Head of caudate nucleus (tissue), 42 donors: ENCODE measurements around the gene H3-3A.

Experiments
- DNase-seq, 42 donors: peaks; one replicate each; pipeline versions ENCODE4 v3.0.0 to v3.0.0-alpha.2; 2020 to 2021; ENCODE audit warnings: mixed read lengths in 7 of 42
- intact Hi-C: fragments of 100-400 bp; cut with DNase I; formaldehyde crosslinking; loops from one replicate; pipeline ENCODE4 v1.15.0; 2022

H3-3A gene

GRCh38 chr1:226107471-226108460 lies 45.2 kb downstream of the H3-3A start:
- DNase-seq, result no peak
- intact Hi-C loops, result no loop called here

DNA sequence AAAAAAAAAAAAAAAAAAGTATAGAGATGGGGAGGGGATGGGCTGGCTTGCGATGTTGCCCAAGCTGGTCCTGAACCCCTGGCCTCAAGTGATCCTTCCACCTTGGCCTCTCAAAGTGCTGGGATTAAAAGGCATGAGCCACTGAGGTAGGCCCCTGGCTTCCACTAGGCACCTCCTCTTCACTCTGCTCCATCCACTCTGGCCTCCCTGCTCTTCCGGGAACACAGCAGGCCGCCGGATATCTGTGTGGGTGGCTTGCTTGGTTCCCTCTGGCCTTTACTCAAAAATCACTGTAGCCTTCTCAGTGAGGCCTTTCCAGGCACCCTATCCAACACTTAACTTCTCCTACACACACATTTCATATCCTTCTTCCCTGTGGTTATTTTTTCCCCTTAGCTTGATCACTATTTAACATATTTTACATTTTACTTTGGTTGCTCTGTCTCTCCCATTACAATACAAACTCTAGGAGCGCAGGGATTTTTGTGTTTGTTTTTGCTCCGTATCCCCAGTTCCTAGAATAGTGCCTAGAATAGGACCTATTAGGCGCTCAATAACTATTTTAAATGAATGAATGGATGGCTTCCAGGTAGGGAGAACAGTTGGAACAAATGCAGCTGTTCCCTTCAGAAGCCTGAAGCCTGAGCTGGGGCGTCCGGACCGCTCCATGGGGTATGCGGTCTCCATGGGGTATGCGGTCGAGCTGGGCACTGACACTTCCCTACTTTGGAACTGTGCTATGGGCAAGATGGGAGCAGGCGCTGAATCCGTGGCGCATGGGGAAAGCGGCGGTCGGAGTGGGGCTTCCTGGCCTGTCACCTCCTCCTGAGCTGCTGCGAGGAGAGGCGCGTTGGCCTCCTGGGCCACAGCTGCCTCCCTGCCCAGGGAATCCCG lies 46.7 kb downstream of the H3-3A start:
- peak in 6 of 42 donors; percentile 13 to 43 (median 30) for DNase-seq
- intact Hi-C loops, result no loop called here

DNA sequence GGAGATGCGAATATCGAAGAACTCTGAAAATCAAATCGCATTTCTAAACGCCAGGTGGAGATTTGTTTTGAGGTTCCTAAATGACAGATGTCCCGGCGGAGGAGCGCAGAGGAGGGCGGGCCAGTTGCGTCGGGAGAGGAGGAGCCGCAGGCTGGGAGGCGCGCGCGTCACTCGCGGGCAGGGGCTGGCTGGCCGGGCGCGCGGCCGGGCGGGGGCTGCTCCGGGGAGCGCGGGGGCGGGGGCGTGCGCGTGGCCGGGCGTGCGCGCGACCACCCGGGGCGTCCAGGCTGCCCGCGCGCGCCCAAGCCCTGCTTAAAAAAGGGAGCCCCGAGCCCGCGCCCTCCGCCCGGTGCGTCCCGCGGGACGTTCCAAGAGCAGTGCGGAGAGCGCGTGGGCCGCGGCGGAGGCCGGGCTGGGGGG lies 47.3 kb downstream of the H3-3A start:
- intact Hi-C loops, result no loop called here
- DNase-seq, result peak; percentile 80 to 97 (median 92)

DNA sequence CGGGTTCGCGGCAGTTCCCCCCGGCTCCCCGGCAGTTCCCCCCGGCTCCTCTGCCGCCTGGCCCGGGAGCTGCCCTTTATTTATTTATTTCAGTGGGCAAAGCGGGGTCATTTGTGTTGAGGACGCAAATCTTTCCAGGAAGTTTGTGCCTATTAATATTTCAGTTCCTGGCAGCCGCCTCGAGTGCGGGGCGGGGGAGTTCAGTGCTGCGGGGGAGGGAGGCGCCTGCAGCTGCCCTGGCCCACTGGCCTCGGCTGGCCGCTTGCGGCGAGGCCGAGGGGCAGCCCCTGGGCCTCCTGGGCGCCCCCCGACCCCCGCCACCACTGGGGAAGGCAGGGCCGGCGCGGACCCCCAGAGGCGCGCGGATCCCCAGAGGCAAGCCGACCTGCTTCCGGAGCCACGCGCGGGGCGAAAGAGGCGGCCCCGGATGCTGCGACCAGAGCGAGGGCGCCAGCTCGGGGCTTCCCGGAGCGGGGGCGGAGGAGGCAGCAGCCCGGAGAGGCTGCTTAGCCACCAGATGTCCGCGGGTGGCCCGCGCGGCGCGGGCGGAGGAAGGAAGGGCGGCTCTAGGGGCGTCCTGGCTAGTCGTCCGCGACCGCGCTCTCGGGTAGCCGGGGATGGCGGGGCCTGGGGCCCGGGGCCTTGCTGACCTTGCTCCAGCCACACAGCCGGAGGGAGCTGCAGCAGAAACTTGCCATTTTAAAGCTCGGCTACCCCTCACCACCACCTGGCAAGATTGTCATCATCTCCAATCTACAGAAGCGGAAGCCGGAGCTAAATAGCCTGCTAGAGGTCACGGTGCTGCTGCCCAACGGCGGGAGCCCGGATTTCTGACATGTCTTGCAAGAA lies 48.0 kb downstream of the H3-3A start:
- intact Hi-C loops, result no loop called here
- DNase-seq, result peak in 40 of 42 donors; percentile 32 to 81 (median 56)

- DNase-seq, result peak in 1 of 42 donors; percentile 33
Observed at GRCh38 chr1:226111098-226111882, 48.8 kb downstream of the H3-3A start.

GRCh38 chr1:226111883-226112261 lies 49.4 kb downstream of the H3-3A start:
- DNase-seq, result peak in 1 of 42 donors; percentile 14
- intact Hi-C loops, result no loop called here

More at GRCh38 chr1:226111098-226111882, 48.8 kb downstream of the H3-3A start:
- intact Hi-C loops, result no loop called here

- intact Hi-C loops, result no loop called here
- no peak for DNase-seq
Observed at GRCh38 chr1:226112626-226113025, 50.1 kb downstream of the H3-3A start.

- intact Hi-C loops, result no loop called here
- DNase-seq, result no peak
Observed at GRCh38 chr1:226116673-226117072, 54.2 kb downstream of the H3-3A start.

DNA sequence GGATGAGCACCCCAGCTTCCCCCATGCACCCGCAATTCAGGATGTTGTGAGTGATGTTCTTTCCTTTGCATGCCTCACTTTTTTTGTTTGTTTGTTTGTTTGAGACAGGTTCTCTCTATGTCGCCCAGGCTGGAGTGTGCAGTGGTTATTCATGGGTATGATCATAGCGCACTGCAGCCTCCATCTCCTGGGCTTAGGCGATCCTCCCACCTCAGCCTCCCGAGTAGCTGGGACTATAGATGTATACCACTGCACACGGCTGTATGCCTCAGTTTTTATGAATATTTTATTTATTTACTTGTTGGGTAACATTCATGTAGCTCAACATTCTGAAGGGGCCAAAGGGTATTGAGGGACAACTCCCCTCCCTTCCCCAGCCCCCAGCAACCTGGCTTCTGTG lies 54.8 kb downstream of the H3-3A start:
- intact Hi-C loops, result no loop called here
- DNase-seq, result no peak

DNA sequence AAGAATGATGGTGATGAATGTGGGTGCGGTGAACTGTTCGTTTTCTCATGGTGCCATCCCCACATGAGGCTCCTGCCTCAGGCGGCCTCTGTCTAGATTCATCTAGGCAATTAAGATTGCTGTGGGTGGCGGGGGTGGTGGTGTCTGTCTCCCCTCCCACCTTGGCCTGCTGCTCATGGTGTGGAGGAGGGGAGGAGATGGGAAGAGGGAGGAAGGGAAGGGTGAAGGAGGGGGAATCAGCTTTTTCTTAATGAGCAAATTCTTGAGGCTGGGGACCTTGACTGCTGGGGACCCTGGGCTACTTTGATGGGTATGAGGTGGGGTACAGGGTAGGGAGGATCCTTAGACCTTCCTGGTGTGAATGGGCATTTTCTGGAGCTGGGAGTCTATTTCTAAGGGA lies 55.8 kb downstream of the H3-3A start:
- DNase-seq, result no peak
- intact Hi-C loops, result no loop called here

DNA sequence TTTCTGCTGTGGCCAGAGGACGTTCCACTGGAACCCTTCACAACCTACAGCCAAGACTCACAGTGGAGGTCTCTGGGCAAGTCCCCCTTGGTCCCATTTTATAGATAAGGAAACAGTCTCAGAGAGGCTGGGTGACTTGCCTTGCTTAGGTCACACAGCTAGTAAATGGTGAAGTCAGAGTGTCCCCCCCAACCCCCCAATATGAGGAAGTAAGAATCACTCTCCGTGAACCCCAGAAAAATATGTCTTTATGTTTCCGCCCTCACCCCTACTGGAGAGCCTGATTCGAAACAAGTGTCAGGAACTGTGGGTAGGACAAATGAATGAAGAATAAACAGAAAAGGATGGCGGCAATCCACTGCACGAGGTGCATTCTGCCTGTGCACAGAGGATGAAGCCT lies 56.7 kb downstream of the H3-3A start:
- no peak for DNase-seq
- intact Hi-C loops, result no loop called here

DNA sequence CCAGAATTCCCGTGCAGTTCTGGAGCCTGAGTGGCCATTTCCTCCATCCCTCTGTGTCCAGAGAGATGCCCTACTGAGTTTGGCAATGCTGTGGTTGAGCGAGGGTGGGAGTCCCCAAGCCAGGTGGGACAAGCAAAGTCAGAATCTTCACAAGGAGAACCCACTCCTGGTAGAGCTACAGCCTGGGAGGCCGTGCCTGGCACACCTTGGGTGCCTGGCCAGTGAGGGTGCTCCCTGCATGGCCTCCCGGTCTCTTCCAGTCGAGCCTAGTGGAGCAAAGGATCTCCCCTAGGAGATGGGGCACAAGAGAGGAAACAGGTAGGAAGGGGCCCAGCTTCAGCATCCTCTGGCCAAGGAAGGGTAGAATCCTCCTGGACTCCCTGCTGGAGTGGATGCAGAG lies 57.9 kb downstream of the H3-3A start:
- DNase-seq, result no peak
- intact Hi-C loops, result loop anchor here (5.0 to 10.0 kb wide), 4 partner anchors 58 to 214 kb away; partner anchors contain the start of genes ACBD3, H3-3A and SDE2

DNA sequence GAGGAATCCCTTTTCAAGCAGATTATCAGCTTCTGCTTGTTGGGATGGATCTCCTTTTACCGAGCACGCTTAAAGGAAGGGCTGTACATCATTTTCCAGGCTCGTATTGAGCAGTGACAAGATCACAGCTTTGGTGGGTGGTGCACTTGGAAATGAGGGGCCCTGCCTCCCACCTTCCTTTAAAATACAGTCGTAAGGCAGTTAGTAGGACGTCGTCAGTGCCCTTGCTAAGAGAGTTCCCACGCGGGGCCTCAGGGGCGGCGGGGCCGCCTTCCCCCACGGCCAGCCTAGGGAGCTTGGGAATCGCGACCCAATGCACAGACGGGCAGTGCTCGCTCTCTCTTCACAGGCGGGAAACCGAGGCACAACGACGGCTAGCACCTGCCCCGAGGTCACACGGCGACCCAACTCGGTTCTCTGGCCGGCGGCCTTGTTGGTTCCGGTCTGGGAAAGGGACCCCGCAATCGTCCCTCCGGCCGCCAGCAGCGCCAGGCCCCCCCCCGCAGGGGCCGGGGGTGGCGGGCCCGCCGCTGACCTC lies 58.6 kb downstream of the H3-3A start:
- no peak for DNase-seq

More for the DNA sequence above, 58.6 kb downstream of the H3-3A start:
- intact Hi-C loops, result loop anchor here (5.0 to 10.0 kb wide), 4 partner anchors 59 to 214 kb away; partner anchors contain the start of genes ACBD3, H3-3A and SDE2
